Renal cortical epithelial cell (primary cell): ENCODE results near the gene ARPC2. TPM values are rescaled to one million over a fixed set of nuclear protein-coding genes. Genes with fewer than 3 reads are reported as not detected.

ENCODE experiments used
- DNase-seq: peaks from one replicate; pipeline ENCODE4 v3.0.0-alpha.2; 2011; ENCODE audit warnings: low read depth
- total RNA-seq: library from RNA; depleted of rRNA; stranded (reverse); fragments of >200 nt; gene quantifications from 2 replicates; pipeline ENCODE4 v1.2.3, GENCODE V29; 2014

Gene ARPC2
- total RNA-seq, 1 donor from 2014 or later: 374 TPM

GRCh38 chr2:218289639-218290315 lies 72.8 kb downstream of the ARPC2 start:
- peak; percentile 97 for DNase-seq

DNA sequence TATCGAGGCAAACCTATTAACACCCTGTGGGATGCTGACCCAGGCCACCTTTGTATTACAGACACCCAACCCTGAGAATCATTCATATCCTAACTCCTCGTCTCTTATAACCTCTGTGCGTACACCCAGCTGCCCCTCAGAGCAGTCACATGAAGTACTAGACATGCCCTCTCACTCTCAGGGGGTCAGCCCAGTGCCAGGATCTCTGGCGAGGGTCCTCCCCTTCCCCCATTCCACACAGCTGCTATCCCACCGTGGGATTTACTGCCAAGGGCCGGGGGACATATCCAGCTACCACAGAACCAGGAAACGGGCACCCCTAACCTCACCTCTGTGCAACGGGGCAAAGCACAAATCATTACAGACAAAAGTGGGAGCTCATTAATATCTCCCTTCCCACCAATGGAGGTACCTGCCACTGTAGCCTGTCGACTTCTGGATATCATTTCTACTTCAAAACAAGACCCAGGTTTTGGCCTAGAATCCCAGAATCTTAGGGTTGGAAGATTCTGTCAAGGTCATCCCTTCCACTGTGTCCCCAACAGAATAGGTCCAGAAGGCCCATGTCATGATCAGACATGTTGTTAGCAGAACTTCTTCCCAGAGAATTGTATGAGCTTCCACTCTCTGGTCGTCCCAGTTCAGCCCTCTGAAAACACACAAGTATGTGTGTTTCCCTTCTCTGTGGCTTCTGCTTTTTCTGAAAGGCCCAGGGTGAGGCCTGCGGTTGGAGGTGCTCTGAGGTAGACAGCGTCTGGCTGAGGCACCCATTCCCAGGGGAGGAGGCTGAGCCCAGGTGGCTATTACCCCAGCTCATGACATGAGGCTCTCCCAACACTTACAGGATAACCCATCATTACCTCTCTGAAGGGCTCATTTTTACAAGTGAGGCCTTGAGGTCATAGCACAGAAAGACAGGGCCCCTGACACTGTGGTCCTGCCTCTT lies 73.6 kb downstream of the ARPC2 start:
- no peak for DNase-seq

- no peak for DNase-seq
Observed at GRCh38 chr2:218291318-218292047, 74.5 kb downstream of the ARPC2 start.

DNA sequence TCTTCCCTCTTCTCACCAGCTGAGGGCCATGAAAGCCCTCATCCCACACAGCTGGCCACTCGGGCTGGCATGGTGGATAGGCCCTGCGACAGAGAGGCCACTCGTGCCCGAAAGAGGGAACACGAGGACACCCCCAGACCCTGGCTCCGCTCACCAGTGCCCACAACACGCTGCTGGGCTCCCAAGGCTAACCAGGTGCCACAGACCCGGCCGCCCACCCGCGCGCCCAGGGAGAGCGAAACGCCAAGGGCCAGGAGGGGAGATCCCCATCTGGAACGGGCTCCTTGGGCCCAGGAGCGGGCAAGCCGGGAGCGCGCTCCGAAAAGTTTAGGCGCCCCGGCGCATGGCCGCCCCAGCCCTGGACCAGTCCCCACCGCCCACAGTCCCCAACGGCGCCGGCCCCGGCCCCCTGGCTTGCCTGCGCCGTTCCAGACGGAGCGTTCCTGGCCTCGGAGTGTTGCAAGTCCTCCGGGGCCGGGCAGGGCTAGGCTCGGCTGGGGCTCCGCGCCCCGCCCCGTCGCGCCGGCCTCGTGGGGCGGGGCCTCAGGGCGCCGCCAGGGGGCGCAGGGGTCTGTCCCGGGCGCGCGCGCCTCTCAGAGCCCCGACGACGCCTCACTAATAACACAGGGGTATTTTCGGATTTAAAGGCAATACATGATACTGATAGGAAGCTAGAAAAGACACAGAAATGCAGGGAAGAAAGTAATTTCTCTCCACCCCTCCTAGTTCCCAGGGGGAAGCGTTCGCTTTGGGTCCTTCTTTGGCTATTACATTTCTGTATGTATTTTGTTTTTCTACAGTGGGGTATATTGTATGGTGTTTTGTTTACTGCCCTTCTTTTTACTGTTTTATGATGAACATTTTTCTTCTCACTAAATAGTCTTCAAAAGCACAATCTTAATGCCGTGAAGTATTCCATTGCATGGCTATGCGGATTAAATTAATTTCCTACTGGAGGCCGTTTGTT lies 75.3 kb downstream of the ARPC2 start, which contains the start of gene TMBIM1:
Gene TMBIM1 (minus strand): TSS at position 456 of the 967 bp plus-strand sequence. CDS start 10,362 bp downstream, outside the sequence.
- DNase-seq: peak; percentile 27

GRCh38 chr2:218293715-218294429 lies 76.9 kb downstream of the ARPC2 start:
- no peak for DNase-seq

- no peak for DNase-seq
Observed at GRCh38 chr2:218294430-218295022, 77.5 kb downstream of the ARPC2 start.

- peak; percentile 30 for DNase-seq
Observed at GRCh38 chr2:218295029-218295428, 78.0 kb downstream of the ARPC2 start.

GRCh38 chr2:218296200-218296599 lies 79.2 kb downstream of the ARPC2 start:
- DNase-seq: no peak

DNA sequence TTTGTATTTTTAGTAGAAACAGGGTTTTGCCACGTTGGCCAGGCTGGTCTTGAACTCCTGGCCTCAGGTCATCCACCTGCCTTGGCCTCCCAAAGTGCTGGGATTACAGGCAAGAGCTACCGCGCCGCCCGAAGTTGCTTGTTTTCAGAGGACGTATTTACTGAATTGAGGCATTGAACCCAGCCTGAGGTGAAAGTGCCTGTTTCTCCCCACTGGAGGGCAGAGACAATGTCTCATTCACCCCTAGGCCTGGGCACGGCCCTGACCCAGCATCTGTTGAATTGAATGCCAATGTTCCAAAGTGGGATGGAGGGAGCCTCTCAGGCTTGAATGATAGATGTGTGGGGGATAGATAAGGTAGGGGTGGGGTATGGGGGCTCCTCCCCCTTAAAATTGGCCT lies 79.9 kb downstream of the ARPC2 start:
- DNase-seq: no peak

DNA sequence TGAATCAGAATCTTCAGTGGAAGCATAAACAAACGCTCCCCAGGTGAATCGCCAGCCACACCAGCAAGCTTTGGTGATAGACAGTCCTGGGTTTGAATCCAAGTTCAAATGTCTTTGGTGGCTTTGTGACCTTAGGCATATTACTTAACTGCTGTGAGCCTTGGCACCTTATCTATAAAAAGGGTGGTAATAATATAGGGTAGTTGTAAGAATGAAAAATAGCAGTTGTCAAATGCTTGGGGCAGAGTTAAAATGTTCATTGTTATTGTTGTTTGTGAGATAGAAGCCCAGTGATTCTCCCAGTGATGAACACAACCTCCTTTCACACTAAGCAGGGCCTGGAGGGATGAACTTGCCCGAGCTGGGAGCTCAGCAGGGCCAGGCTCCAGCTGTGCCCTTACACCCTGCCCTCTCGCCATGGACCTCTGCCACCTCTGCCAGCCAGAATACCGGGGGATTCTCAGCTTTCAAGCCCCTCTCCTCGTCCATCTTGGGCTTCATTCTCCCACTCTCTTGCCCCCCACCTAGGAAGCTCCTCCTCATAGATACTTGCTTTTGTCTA lies 81.4 kb downstream of the ARPC2 start:
- no peak for DNase-seq

DNA sequence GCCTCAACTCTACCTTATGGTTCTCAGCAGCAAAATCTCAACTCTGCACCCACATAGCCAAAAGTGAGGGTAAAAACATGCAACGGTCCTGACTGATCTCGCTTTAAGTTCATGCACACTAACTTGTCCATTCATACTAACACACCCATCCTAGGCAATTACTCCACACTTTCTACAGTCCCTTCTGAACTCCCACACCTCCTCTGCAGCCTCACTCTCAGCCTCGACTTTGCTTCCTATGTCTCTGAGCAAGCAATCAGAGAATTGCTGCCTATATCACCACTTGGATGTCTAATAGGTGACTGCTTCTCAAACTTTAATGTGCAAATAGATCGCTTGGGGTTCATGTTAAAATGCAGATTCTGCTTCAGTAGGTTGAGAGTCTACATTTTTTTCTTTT lies 83.2 kb downstream of the ARPC2 start:
- DNase-seq: no peak

- DNase-seq: peak; percentile 79
Observed at GRCh38 chr2:218301176-218301819, 84.3 kb downstream of the ARPC2 start.

Other genes with a start within 250 kb of the ARPC2 start
- gene TNS1, start 214.2 kb upstream of the ARPC2 start, total RNA-seq: 36.1 and 206 TPM in 2 replicates
- gene RUFY4, start 147.9 kb upstream of the ARPC2 start, total RNA-seq: not detected in 2 replicates
- not detected in 2 replicates for gene CXCR2, start 91.2 kb upstream of the ARPC2 start, total RNA-seq
- not detected in 2 replicates for gene CXCR1, start 50.2 kb upstream of the ARPC2 start, total RNA-seq
- gene GPBAR1, start 43.8 kb downstream of the ARPC2 start, total RNA-seq: 0.65 TPM in 1 of 2 replicates, not detected in the other
- gene AAMP, start 52.9 kb downstream of the ARPC2 start, total RNA-seq: 144 and 167 TPM in 2 replicates
- 37.2 and 74.1 TPM in 2 replicates for gene PNKD, start 53.3 kb downstream of the ARPC2 start, total RNA-seq
- 165 and 404 TPM in 2 replicates for gene TMBIM1, start 75.3 kb downstream of the ARPC2 start, total RNA-seq
- 0.65 TPM in 1 of 2 replicates, not detected in the other for gene CATIP, start 139.7 kb downstream of the ARPC2 start, total RNA-seq
- gene SLC11A1, start 165.1 kb downstream of the ARPC2 start, total RNA-seq: 0.05 TPM in 1 of 2 replicates, not detected in the other
- gene CTDSP1, start 182.7 kb downstream of the ARPC2 start, total RNA-seq: 23.4 and 65.2 TPM in 2 replicates
- gene VIL1, start 201.9 kb downstream of the ARPC2 start, total RNA-seq: 0.05 TPM in 1 of 2 replicates, not detected in the other